Dendritic cell treated with granulocyte-macrophage colony-stimulating factor and Interleukin-4, amounts not matched to agents 40 ng/mL and 50 ng/mL, for 4 days (primary cell): ENCODE measurements around the gene KCNK17.

Experiments
- H3K27ac Mint-ChIP-seq: one replicate; pipeline ENCODE4 v1.8.0; 2022; ENCODE audit warnings: mild to moderate bottlenecking, mixed read lengths
- H3K27me3 Mint-ChIP-seq: one replicate; pipeline ENCODE4 v1.8.0; 2022; ENCODE audit warnings: mild to moderate bottlenecking, mixed read lengths
- H3K36me3 Mint-ChIP-seq: one replicate; pipeline ENCODE4 v1.8.0; 2022; ENCODE audit warnings: low read depth, mixed read lengths
- H3K4me1 Mint-ChIP-seq: one replicate; pipeline ENCODE4 v1.8.0; 2022; ENCODE audit warnings: low read depth, mixed read lengths
- H3K4me3 Mint-ChIP-seq: one replicate; pipeline ENCODE4 v1.8.0; 2022; ENCODE audit warnings: mild to moderate bottlenecking, moderate library complexity, mixed read lengths
- H3K9me3 Mint-ChIP-seq: one replicate; pipeline ENCODE4 v1.8.0; 2022; ENCODE audit warnings: mixed read lengths
- intact Hi-C: fragments of 100-400 bp; cut with micrococcal nuclease; formaldehyde crosslinking; loops from one replicate; pipeline ENCODE4 v1.15.0; 2022

The KCNK17 gene

DNA sequence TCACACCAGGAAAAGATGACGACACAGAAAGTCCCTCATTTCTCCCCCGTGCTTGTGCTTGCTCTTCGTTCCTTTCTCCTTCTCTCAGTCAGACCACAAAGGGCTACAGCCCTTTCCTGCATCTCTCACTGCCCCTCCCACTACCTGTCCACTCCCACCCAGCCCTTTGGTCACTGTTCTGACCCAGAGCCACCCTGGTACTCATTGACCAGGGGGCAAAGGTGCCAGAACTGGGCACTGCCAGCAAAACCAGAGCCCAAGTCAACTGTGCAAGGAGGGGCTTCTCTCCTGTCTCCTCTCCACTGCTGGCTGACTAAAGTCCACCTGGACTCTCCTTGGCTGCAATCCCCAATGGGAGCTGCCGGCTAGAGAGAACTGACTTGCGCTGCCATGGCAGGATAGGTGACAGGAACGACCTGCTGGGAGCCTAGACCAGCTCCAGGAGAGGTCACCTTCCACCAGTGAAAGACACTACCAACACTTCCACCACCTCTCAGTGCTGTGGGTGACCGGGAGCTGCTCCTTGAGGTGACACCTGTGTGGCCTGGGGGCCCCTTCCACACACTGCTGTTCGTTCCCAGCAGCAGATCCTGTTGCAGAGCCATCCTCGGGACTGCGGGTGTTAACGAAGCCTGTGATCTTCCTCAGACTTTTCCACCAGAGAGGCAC, 32.8 kb downstream of the KCNK17 start:
- Mint-ChIP-seq H3K27me3 (peaks cover 54% of the 10 kb centered on the region), H3K9me3 (no peaks in the 10 kb centered on the region), H3K4me1 (peaks cover 35% of the 10 kb centered on the region), H3K4me3 (no peak overlapping the region), H3K27ac (no peak overlapping the region), H3K36me3 (no peaks in the 10 kb centered on the region)
- intact Hi-C loops: no loop called here

DNA sequence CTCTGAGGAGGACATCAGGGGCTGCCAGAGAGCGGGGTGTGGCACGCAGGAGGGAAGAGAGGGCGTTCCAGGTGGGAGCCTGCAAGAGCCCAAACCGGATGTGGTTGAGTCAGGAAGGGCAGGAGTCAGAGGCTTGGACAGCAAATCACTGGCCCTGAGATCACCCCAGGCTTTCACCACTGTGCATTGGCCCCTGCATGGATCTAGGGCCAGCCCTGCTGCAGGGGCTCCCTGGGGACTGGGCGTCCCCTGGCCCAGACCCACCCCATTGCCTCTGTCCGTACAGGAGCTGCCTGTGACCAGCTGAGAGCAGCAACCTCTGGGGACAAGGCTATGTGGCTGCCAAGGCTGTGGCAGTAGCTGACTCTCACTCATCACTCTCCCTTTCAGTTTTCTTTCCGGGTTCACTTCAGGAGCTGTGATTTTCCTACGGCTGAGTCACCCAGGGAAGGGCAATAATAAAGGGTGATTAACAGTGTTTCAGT, 33.9 kb downstream of the KCNK17 start:
- Mint-ChIP-seq H3K27ac (no peak overlapping the region), H3K4me1 (peaks cover 30% of the 10 kb centered on the region), H3K4me3 (no peak overlapping the region), H3K27me3 (peaks cover 54% of the 10 kb centered on the region), H3K9me3 (no peaks in the 10 kb centered on the region), H3K36me3 (no peaks in the 10 kb centered on the region)
- intact Hi-C loops: no loop called here

DNA sequence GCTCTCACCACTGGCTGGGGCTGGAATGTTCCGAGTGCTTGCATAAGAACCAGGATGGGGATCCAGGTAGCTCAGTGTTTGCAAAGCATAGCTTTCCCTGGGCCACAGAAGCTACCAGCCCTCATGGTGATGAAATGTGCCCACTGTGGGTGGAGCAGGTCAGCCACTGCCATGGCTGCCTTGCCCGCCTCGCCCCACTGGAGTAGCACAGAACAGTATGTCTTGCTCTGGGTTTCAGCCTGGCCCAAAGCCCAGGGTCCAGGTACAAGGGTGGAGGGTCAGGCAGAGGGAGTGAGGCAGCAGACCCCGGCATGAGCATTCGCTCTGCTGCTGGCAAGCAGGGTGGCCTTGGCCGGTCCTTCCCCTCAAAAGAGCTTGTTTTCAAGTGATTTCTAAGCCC, 34.7 kb downstream of the KCNK17 start:
- H3K27me3 Mint-ChIP-seq: peaks cover 54% of the 10 kb centered on the region
- intact Hi-C loops: no loop called here
- peaks cover 25% of the 10 kb centered on the region for H3K4me1 Mint-ChIP-seq
- H3K36me3 Mint-ChIP-seq: no peaks in the 10 kb centered on the region
- no peaks in the 10 kb centered on the region for H3K9me3 Mint-ChIP-seq
- no peak overlapping the region for H3K4me3 Mint-ChIP-seq
- no peak overlapping the region for H3K27ac Mint-ChIP-seq

DNA sequence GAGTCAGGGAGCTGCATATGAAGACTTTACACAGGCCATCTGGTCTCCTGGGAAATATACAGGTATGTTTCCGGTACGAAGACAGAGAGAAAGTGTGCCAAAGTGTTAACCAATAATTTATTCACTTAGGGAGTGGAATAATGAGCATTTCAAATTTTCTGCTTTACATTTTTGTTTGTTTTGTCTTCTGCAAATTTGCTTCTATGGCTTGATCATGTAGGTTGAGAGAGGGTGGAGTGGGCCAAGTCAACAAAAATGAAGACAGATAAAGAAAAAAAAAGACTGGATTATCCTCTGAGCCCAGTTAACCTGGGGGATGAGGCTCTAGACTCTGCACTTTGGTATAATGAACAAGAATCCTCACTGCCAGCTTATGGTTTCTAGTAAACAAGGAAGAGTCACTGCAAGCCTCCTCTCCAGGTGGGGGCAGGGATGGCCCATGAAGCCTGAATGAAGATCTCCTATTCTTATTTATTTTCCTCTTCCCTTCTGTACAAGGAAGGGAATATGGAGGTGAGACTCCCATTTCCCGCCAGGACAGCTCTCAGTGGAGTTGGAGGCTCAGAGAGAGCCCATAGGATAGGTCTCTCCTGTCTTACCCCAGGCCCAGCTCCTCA, 37.7 kb downstream of the KCNK17 start:
- H3K27me3 Mint-ChIP-seq: peaks cover 52% of the 10 kb centered on the region
- no peaks in the 10 kb centered on the region for H3K36me3 Mint-ChIP-seq
- peaks cover 6% of the 10 kb centered on the region for H3K4me1 Mint-ChIP-seq
- intact Hi-C loops: no loop called here
- no peak overlapping the region for H3K27ac Mint-ChIP-seq
- no peaks in the 10 kb centered on the region for H3K9me3 Mint-ChIP-seq
- H3K4me3 Mint-ChIP-seq: no peak overlapping the region

DNA sequence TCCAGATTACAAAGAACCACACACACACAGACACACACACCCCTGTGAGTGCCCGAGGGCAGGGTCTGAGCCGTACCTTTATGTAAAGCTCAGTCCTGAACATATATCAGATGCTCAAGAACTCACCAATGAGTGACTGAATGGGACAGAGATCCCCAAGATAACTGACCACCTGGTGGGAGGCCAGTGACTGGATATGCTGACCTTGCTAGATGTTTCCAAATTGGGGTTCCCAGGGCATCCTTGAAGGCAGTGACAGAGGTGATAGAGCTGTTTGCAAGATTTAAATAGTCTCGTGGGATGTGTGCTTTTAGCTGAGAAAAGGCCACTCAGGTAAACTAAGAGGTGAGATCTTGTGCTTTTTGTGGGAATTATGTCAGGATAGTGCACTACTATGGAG, 39.3 kb downstream of the KCNK17 start:
- Mint-ChIP-seq H3K4me3 (no peak overlapping the region), H3K4me1 (peaks cover 1% of the 10 kb centered on the region), H3K9me3 (no peaks in the 10 kb centered on the region), H3K36me3 (no peaks in the 10 kb centered on the region), H3K27me3 (peaks cover 44% of the 10 kb centered on the region), H3K27ac (no peak overlapping the region)
- intact Hi-C loops: no loop called here

DNA sequence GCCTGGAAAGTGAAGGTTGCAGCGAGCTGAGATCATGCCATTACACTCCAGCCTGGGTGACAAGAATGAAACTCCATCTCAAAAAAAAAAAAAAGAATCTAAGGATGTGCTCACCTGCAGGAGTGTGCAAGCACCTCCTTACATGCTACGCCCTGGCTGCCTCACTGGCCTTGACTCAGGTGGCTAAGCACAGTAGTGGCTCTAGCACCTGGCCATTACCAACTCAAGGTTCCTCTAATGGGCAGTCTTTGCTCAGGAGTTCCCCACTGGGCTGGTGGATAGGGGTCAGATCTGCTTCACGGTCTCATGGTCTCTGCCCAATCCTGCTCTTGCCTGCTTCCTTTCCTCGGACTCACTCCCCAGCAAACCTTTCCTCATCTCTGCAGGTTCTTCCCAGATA, 39.7 kb downstream of the KCNK17 start:
- H3K36me3 Mint-ChIP-seq: no peaks in the 10 kb centered on the region
- peaks cover 39% of the 10 kb centered on the region for H3K27me3 Mint-ChIP-seq
- H3K4me3 Mint-ChIP-seq: no peak overlapping the region
- H3K9me3 Mint-ChIP-seq: no peaks in the 10 kb centered on the region
- no peaks in the 10 kb centered on the region for H3K4me1 Mint-ChIP-seq
- no peak overlapping the region for H3K27ac Mint-ChIP-seq
- intact Hi-C loops: no loop called here

DNA sequence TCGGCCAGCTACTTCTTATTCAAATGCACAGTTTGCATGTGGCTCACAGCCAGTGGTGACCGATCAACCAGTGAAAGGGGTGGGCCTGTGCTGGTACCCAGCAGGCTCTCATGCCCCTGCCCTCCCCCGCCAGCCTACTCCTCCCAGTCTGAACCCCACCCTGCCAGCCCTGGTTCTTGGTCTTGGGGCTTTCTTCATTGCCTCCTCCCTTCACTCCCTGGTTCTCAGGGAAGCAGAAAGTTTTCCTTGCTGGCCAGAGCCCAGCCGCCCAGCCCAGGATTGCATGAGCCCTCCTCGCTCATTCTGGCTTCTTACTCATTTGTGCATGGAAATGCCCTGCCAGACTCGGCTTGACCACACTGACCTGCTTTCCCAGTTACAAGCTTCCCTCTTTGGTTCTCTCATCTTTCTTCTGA, 40.8 kb downstream of the KCNK17 start:
- peaks cover 33% of the 10 kb centered on the region for H3K27me3 Mint-ChIP-seq
- H3K36me3 Mint-ChIP-seq: no peaks in the 10 kb centered on the region
- H3K4me1 Mint-ChIP-seq: no peaks in the 10 kb centered on the region
- H3K9me3 Mint-ChIP-seq: no peaks in the 10 kb centered on the region
- no peak overlapping the region for H3K4me3 Mint-ChIP-seq
- no peak overlapping the region for H3K27ac Mint-ChIP-seq
- intact Hi-C loops: no loop called here

DNA sequence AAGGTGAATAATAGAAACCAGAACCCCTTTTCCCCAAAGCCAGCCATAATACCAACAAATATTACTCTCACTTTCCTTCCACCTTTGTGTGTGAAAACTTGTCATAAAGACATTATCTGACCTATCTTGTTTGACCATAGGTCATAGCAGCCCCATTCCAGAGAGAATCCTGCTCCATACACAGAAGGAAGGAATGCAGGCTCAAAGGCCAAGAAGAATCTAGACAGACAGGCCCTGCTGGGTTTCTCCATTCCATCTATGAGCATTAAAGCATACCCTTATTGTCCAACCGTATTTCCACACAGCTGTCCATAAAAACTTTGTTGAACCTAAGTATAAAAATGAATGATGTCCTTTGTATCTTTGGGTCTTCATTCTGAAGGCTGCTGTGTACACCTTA, 44.3 kb downstream of the KCNK17 start:
- Mint-ChIP-seq H3K27me3 (peaks cover 18% of the 10 kb centered on the region), H3K4me1 (no peaks in the 10 kb centered on the region), H3K36me3 (no peaks in the 10 kb centered on the region), H3K4me3 (no peak overlapping the region), H3K27ac (no peak overlapping the region), H3K9me3 (no peaks in the 10 kb centered on the region)
- intact Hi-C loops: no loop called here

DNA sequence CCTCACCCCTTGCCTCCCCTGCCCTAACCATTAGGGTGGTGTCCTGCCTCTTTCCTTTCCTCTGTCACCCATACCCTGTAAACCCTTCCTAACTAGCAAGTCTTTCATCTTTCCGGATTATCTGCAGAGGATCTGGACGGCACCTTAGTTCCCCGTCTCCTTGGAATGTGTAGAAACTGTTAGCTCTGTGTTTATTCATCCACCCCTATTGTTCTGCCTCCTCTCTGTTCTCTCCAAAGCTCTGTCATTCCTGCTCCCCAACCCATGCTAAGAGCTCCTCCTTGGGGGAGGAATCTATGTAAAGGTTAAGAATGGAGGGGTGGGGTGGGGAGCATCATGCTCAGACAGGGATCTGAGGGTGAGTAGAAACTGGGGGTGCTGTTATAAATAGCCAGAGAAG, 45.5 kb downstream of the KCNK17 start:
- Mint-ChIP-seq H3K27me3 (peaks cover 12% of the 10 kb centered on the region), H3K4me1 (no peaks in the 10 kb centered on the region), H3K36me3 (no peaks in the 10 kb centered on the region), H3K27ac (no peak overlapping the region), H3K4me3 (no peak overlapping the region), H3K9me3 (no peaks in the 10 kb centered on the region)
- intact Hi-C loops: no loop called here

DNA sequence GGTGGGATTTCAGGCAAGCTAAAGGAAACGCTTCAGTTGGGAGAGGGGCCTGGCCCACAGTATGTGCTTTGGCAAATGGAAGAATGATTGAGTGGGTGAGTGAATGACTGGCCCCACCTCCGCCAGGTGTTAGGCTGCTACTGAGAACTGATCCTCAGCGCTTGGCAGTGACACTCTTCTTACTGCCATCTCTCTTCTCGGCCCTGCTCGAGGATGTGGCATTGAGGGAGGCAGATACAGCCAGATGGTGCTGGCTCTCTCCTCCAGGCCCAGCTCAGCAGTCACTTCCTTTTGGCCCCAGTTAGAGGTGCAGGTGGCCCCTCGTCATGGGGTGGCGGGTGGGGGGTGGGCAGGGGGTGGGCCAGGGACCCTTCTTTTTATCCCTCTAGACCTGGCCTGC, 46.0 kb downstream of the KCNK17 start:
- H3K27me3 Mint-ChIP-seq: peaks cover 9% of the 10 kb centered on the region
- intact Hi-C loops: no loop called here
- H3K27ac Mint-ChIP-seq: no peak overlapping the region

DNA sequence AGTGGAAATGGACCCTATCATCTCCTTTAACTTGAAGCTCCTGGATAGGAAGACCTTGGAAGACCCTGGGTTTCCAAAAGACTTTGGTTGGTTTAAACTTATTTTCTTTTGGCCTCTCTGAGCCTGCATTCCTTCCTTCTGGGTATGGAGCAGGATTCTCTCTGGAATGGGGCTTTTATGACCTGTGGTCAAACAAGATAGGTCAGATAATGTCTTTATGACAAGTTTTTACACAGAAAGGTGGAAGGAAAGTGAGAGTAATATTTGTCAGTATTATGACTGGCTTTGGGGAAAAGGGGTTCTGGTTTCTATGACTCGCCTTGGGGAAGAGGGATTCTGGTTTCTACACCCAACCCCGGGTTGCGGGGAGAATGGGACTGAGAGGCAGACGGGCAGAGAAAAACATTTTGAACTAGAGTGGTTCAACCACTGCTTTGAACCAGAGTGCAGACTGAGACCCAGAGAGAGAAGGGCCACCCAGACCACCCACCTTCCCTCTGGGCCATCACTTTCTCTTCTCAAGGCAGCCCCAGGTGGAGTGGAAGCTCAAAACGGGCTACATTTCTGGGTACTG, 47.4 kb downstream of the KCNK17 start:
- peaks cover 6% of the 10 kb centered on the region for H3K27me3 Mint-ChIP-seq

More for the DNA sequence above, 46.0 kb downstream of the KCNK17 start:
- H3K9me3 Mint-ChIP-seq: no peaks in the 10 kb centered on the region
- no peak overlapping the region for H3K4me3 Mint-ChIP-seq
- no peaks in the 10 kb centered on the region for H3K36me3 Mint-ChIP-seq
- H3K4me1 Mint-ChIP-seq: no peaks in the 10 kb centered on the region

DNA sequence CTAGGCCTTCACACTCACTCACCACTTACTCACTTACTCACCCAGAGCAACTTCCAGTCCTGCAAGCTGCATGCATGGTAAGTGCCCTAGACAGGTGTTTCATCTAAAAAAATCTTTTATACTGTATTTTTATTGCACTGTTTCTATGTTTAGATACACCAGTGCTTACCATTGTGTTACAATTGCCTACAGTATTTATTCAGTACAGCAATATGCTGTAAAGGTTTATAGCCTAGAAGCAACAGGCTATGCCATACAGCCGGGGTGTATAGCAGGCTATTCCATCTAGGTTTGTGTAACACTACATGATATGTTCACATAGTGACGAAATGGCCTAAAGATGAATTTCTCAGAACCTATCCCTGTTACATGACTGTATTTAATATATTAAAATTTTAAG, 47.8 kb downstream of the KCNK17 start:
- no peaks in the 10 kb centered on the region for H3K36me3 Mint-ChIP-seq
- no peaks in the 10 kb centered on the region for H3K9me3 Mint-ChIP-seq
- no peak overlapping the region for H3K4me3 Mint-ChIP-seq
- H3K27ac Mint-ChIP-seq: no peak overlapping the region
- intact Hi-C loops: no loop called here
- no peaks in the 10 kb centered on the region for H3K4me1 Mint-ChIP-seq
- H3K27me3 Mint-ChIP-seq: peaks cover 6% of the 10 kb centered on the region

More for the DNA sequence above, 47.4 kb downstream of the KCNK17 start:
- Mint-ChIP-seq H3K4me3 (no peak overlapping the region), H3K27ac (no peak overlapping the region), H3K4me1 (no peaks in the 10 kb centered on the region), H3K9me3 (no peaks in the 10 kb centered on the region), H3K36me3 (no peaks in the 10 kb centered on the region)
- intact Hi-C loops: no loop called here

DNA sequence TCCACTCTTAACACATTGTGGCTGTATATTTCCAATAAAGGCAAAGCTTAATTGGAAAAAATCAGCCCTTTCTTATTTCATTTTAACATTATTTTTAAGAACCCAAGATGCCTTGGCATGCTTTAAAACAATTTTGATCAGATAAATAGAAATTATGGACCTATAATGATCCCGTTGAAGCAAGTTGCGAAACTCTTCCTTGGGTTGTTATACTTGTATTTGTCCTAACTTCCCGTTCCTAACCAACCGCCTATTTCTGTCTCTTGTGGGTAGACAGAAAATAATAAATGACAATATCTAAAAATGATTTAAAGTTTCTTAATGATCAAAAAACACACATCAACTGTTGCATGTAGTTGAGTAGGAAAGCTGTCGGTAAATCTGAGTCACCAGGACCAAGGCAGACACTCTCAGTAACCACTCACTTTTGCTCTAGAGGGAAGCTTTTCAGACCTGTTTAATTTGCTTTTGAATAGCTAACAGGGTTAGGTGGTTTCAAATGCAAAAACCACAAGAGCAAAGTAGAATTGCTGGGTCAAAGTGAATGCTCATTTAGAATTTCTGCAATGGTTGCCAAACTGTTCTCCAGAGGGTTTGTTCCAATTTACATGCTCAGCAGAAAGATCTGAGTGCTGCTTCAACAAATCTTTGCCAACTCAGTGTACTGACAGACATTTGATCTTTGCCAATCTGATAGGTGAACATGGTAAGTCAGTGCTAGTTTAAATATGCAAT, 50.7 kb downstream of the KCNK17 start:
- Mint-ChIP-seq H3K27me3 (peaks cover 7% of the 10 kb centered on the region), H3K4me3 (no peak overlapping the region), H3K27ac (no peak overlapping the region), H3K9me3 (no peaks in the 10 kb centered on the region), H3K4me1 (no peaks in the 10 kb centered on the region), H3K36me3 (no peaks in the 10 kb centered on the region)
- intact Hi-C loops: no loop called here

DNA sequence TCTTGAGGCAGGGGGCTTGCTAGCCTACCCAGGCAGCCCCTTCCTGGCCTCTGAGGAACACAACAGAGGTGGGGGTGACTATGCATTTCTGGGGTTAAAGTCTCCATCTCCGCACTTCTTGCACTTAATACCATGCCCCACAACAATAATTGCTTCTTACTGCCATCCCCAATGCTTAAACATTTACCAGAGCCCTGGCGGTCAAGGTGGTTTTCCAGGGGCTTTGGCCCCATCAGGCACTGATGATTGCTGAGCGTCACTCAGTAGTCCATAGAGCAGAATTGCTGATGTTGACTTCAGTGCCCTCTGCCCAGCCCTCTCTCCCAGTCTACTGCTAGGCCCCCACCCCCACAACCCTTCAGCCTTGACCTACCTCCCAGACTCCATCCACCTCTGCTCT, 52.5 kb downstream of the KCNK17 start:
- no peaks in the 10 kb centered on the region for H3K36me3 Mint-ChIP-seq
- intact Hi-C loops: no loop called here
- H3K9me3 Mint-ChIP-seq: no peaks in the 10 kb centered on the region
- no peak overlapping the region for H3K27ac Mint-ChIP-seq
- peaks cover 1% of the 10 kb centered on the region for H3K27me3 Mint-ChIP-seq
- H3K4me1 Mint-ChIP-seq: no peaks in the 10 kb centered on the region
- no peak overlapping the region for H3K4me3 Mint-ChIP-seq
